ENCODE results near the gene TCF3.
"Not testable (repeated sequence)": the region's sequence is repeated elsewhere in the genome, so short reads cannot be mapped to it uniquely, and the experiment has no call there.

GRCh38 chr19:1670747-1671146, 18.3 kb upstream of the TCF3 start:
- TF ChIP-seq POLR2A, CTCF (IDR thresholded peaks at IDR 0.05): not testable (repeated sequence)
